ENCODE measurements around the gene FZD7. TPM values are rescaled to one million over a fixed set of nuclear protein-coding genes. Genes with fewer than 3 reads are reported as not detected.
A peak's percentile ranks its signal among the peaks of the same experiment; 100 is the strongest.

The FZD7 gene
- total RNA-seq, 4 donors from 2014 or later = 3.8 to 24.7 (median 10.1) TPM

DNA sequence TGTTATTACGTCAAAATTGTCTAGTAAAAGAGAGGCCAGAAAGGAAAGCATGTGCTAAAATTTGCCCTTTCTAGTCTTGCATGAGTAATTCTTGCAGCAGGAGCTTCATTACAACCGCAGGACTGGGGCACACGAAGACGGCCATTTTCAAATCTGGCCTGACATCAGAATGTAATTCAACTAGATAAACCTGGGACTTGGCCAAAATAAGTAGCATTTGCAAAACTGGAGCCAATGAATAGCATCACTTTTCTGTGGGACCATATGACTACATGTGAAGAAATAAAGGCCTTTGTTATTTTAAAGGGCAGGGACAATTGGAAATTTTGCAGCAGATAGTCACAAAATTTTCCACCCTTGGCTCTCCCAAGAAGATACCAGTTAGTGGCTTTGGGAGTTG, 3.0 kb upstream of the FZD7 start:
- no peak for ATAC-seq (ENCODE audit: low FRiP score)
- TF ChIP-seq, protein P1, sequence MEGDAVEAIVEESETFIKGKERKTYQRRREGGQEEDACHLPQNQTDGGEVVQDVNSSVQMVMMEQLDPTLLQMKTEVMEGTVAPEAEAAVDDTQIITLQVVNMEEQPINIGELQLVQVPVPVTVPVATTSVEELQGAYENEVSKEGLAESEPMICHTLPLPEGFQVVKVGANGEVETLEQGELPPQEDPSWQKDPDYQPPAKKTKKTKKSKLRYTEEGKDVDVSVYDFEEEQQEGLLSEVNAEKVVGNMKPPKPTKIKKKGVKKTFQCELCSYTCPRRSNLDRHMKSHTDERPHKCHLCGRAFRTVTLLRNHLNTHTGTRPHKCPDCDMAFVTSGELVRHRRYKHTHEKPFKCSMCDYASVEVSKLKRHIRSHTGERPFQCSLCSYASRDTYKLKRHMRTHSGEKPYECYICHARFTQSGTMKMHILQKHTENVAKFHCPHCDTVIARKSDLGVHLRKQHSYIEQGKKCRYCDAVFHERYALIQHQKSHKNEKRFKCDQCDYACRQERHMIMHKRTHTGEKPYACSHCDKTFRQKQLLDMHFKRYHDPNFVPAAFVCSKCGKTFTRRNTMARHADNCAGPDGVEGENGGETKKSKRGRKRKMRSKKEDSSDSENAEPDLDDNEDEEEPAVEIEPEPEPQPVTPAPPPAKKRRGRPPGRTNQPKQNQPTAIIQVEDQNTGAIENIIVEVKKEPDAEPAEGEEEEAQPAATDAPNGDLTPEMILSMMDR (IDR thresholded peaks at IDR 0.05) = no peak
- DNase-seq (ENCODE audit: low spot score) = no peak

- DNase-seq (ENCODE audit: low spot score) = no peak
- TF ChIP-seq, protein P1 (IDR thresholded peaks at IDR 0.05) = no peak
- ATAC-seq (ENCODE audit: low FRiP score) = no peak
These were observed 2.3 kb upstream of the FZD7 start for GRCh38 chr2:202031246-202031951.

DNA sequence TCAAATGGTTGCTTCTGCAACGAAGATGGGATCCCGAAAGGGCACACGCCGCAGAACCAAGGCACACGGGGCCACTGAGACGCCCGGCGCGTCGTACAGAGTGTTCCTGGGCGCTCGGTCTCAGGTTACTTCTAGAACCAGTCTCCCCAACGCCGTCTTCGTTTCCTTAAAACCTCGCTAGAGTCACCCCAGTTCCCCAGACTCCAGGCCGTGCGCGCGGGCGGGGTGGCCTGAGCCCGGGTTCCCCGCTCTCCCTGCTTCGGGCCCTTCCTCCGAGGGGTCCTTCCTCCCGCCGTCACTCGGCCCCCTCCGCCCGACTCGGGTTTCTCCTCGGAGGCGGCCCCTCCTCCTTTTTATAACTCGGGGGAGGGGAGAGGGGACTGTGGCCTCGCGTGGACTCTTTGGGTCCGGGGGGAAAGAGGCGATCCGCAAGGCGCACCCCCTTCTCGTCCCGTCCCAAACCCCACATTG, 774 bp upstream of the FZD7 start:
- ATAC-seq (ENCODE audit: low FRiP score) (peak; percentile 9), DNase-seq (ENCODE audit: low spot score) (no peak)
- TF ChIP-seq, protein P1 (IDR thresholded peaks at IDR 0.05) = no peak

DNA sequence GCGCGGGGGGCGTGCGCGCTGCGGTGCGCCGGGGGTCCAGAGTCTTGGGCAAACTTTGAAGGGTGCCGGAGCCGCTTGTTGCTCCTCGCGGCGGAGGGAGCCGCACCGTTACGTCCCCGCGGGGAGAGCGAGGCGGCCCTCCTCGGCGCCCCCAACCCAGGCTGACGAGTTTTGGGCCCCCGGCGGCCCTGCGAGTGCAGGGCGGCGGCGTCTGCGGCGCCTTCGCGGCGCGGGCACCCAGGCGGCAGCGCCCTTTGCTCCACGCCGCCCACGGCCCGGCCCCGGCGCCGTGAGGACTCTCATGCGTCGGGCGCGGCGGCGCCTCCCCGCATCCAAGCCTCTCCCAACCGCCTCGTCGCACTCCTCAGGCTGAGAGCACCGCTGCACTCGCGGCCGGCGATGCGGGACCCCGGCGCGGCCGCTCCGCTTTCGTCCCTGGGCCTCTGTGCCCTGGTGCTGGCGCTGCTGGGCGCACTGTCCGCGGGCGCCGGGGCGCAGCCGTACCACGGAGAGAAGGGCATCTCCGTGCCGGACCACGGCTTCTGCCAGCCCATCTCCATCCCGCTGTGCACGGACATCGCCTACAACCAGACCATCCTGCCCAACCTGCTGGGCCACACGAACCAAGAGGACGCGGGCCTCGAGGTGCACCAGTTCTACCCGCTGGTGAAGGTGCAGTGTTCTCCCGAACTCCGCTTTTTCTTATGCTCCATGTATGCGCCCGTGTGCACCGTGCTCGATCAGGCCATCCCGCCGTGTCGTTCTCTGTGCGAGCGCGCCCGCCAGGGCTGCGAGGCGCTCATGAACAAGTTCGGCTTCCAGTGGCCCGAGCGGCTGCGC, 814 bp downstream of the FZD7 start:
- ATAC-seq (ENCODE audit: low FRiP score) (no peak), DNase-seq (ENCODE audit: low spot score) (no peak)
- TF ChIP-seq, protein P1 (IDR thresholded peaks at IDR 0.05) = no peak

GRCh38 chr2:202035089-202035940, 1.7 kb downstream of the FZD7 start:
- DNase-seq (ENCODE audit: low spot score) = no peak
- TF ChIP-seq, protein P1 (IDR thresholded peaks at IDR 0.05) = no peak
- ATAC-seq (ENCODE audit: low FRiP score) = no peak

DNA sequence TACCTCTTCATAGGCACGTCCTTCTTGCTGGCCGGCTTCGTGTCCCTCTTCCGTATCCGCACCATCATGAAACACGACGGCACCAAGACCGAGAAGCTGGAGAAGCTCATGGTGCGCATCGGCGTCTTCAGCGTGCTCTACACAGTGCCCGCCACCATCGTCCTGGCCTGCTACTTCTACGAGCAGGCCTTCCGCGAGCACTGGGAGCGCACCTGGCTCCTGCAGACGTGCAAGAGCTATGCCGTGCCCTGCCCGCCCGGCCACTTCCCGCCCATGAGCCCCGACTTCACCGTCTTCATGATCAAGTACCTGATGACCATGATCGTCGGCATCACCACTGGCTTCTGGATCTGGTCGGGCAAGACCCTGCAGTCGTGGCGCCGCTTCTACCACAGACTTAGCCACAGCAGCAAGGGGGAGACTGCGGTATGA, 2.3 kb downstream of the FZD7 start:
- DNase-seq (ENCODE audit: low spot score) (no peak), ATAC-seq (ENCODE audit: low FRiP score) (no peak)
- TF ChIP-seq, protein P1 (IDR thresholded peaks at IDR 0.05) = no peak

Measured in omental fat pad (tissue), 4 donors.